ENCODE measurements around the gene SIGLEC5.

SIGLEC5 gene

DNA sequence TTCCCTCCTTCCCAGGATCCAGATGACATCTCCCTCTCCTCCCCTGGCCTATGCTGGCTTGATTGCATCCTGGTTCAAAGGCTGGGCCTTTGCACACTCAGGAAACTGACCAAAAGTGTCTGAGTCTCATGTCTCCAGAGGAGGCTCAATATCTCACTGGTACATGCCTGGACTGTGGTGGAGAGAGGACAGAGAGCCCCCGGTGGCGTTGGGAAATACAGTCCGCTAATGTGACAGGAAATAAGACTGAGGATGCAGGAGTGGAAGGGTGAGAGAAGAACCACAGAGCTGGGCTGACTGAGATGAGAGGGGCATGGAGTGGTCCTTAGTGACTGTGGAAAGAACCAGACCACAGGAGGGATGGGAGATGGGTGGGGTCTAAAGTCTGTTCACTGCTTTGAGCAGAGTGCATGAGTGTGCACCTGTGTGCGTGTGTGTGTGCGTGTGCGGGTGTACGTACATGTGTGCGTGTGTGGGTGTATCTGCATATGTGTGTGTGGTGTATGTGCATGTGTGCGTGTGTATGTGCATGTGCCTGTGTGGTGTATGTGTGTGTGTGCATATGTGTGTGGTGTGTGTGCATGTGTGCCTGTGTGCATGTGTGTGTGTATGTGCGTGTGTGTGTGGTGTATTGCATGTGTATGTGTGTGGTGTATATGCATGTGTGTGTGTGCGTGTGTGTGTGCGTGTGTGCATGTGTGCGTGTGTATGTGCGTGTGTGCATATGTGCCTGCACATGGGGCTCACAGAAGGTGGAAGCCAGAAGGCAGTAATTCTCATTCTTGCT lies 1.9 kb downstream of the SIGLEC5 start:
- DNase-seq (ENCODE audit: low spot score): no peak

DNA sequence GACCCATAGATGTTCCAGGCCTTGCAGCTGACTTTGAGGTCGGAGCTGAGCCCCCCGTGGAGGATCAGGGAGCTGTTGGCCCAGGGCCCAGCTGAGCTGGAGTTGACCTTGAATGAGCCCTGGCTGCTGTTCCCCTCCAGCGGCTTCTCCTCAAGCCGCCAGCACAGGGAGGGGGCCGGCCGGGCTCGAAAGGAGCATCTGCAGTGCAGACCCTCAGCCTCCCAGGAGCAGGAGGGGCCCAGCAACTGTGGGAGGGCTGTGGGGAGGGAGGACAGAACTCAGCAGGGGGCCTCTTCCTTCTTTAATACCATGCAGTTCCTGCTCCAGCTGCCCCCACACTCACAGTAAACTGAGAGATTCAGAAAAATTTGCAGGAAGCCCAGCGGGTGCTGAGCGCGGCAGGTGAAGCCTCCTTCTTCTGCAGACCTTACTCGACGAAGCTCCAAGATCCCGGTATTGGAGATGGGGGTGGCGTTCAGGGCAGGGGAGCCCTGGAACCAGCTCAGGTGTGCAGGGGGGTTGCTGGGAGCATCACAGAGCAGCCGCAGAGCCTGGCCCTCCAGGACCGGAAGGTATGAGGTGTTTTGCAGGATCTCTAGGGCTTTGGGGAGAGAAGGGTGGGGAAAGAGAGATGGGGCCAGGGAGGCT lies 2.6 kb downstream of the SIGLEC5 start:
- no peak for DNase-seq (ENCODE audit: low spot score)

DNA sequence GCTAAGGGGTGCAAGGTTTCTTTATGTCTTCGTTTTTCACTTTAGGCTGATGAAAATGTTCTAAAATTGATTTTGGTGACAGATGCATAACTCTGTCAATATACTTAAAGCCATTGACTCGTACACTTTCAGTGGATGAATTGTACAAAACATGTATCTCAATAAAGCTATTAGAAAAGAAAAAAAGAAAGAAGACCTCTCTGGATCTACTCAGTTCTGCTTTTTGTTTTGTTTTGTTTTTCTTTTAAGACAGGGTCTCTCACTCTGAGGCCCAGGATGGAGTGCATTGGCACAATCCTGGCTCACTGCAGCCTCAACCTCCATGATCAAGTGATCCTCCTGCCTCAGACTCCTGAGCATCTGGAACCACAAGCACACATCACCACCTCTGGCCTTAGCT lies 3.5 kb downstream of the SIGLEC5 start:
- no peak for DNase-seq (ENCODE audit: low spot score)

DNA sequence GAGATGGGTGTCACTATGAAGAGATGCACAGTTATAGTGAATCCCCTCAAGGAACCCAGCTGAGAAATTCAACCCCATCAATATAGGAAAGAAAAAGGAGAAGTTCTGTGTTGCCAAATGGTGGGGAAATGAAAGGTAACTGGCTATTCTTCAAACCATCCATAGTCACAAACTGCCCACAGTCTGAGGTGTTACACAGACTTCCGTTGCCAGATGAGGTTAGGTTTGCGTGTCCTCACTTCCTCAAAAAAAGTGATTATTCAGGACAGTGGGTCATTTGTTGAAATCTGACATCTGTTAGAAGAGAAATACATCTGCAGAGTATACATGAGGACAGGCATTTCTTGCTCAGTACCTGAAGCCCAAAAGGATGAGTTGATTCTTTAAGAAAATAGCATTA lies 9.0 kb downstream of the SIGLEC5 start:
- DNase-seq (ENCODE audit: low spot score): no peak

DNA sequence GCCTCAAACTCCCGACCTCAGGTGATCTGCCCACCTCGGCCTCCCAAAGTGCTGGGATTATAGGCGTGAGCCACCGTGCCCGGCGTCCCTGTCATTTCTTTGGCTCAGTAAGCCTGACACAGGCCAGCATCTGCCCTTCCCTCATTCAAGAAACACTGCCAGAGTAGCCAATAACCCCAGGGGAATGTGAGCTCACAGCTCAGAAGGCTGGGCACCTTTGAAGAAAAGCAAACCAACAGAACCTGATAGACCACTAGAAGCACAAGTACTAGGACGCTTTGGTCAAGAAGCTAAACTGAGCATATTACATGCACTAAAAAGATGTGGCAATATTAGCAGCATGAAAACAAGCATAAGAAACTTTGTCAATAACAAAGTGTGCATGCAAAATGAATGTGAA lies 14.2 kb downstream of the SIGLEC5 start:
- no peak for DNase-seq (ENCODE audit: low spot score)

DNA sequence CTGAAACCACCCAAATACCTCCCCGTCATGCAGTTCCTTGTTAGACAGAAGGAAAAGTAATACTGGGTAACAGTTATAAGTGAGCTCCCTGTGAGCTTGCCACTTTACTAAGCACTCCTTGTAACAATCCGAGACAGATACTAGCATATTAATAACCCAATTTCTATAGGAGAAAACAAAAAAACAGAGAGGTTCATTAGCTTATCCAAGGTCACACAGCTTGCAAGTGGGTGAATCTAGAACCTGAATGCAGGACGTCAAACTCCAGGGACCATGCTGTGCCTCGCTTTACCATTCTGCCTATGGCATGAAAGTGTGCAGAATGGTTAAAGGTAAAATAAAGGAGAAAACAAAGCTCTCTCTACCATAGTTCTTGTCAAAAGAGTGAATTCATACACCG lies 15.4 kb downstream of the SIGLEC5 start:
- no peak for DNase-seq (ENCODE audit: low spot score)

DNA sequence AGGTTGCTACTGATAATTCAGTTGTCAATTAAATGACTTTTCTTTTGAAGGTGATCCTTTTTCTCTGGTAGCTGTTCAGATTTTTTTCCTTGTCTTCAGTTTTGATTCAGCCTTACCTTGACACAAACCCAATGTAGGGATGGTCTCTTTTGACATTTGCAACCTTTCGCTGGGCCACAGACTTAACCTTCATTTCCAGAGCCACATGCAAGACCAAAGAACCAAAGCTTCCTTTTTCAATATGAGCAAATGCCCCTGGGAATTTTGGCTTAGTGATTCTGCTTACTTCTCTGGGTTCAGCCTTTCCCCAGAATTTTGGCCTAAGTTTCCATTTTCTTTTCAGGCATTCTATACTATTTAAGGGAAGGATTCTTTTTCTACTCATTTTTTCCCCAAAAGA lies 19.6 kb downstream of the SIGLEC5 start:
- no peak for DNase-seq (ENCODE audit: low spot score)

DNA sequence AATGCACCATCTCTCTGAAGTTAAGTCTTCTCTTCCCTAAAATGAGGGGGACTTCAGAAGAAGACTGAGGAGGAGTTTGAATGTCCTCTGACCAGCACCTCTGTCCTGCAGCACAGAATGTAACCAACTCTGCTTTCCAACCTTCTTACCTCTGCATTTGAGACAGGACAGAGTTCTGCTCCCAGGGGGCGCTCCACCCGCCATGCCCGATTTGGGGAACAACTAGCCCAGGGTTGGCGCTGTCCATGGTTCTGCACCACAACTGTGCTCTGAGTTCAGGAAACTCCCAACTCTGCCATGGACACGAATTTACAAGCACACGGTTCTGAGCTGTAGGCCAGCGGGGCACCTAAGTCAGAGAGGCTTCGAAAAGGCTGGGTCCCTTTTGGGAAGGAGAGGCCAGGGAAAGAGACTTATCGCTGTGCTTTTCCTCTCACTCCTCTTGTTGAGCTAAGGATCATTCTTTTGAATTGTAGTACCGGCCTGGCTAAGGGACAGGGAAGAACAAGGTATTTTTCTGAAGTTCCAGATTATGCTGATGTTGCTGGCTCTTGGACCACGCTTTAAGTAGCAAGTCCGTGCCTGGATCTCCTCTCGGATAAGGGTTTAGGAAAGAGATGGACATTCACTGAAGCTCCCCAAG lies 22.2 kb downstream of the SIGLEC5 start:
- peak; percentile 90 for DNase-seq (ENCODE audit: low spot score)

DNA sequence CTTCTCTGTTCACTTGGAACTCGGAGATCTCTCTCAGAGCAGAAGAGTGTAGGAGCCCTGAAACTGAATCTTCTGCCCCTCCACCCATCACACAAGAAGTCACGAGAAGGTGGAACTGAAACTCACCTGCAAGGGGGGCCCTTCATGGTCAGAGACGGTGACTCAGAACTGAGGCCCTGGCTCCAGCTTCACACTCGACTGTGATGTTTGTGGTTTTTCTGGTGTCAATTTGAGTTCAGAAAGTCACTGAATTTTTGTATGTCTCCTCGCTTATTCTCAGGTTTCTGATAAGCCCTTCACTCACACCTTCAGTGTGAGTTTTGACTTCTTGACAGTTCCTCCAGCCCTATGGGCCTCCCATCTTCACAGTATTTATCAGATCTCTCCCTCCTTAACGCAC lies 23.1 kb downstream of the SIGLEC5 start:
- no peak for DNase-seq (ENCODE audit: low spot score)

DNA sequence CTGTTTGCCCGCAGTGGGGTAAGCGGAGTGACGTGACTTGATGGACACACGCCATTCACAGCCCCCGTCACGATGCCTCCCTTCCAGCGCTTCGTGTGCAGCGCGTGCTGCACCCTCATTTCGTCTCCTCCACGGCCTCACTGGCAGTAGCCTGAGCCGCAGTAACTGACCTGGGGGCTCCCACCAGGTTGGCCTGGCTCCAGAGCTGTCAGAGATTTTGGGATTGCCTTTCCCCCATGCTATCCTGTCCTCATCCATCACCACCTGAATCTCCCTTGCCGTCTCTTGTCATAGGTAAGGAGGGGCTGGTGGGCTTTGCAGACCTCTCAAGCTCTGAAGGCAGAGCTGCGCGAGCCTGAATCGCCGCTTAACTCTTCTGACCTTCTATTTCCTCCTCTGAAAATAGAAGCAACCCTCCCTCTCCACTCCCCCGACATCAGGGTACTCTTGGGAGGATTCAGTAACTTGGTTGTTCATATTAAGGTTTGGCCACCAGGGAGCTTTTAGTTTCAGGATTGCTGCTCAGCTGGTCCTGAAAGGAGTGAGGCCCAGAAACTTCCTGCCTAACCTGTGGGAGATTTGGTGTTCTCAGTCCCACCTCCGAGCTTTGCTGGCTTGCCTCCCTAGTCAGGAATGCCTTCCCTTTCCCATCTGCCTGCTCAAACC lies 27.9 kb downstream of the SIGLEC5 start:
- no peak for DNase-seq (ENCODE audit: low spot score)

DNA sequence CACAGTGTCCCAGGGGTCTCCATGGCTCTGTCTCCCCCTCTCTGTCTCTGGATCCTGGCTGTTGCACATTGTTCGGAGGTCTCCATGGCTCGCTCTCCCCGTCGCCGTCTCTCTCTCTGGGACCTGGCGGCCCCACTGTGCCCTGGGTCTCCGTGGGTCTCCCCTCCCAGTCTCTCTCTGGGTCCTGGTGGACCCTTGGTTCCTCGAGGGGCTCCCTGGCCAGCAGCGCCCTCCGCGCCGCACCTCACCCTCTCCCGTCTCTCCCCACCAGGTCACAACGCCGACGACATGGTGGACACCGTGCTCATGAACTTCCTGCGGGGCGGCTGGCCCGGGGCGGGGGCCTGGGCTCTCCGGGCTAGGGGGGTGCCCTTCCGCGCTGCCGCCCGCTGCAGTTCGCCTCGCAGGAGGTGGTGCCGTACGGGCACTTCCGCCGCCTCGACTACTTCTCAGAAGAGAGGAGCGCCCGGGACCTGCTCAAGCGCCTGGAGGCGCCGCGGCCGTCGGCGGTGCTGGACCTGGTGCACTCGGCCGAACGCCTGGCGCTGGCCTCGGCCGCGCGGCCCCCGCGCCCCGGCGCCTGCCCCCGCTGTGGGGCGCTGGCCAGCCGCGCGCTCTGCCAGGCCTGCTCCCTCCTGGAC lies 29.1 kb downstream of the SIGLEC5 start:
- DNase-seq (ENCODE audit: low spot score): peak; percentile 62

DNA sequence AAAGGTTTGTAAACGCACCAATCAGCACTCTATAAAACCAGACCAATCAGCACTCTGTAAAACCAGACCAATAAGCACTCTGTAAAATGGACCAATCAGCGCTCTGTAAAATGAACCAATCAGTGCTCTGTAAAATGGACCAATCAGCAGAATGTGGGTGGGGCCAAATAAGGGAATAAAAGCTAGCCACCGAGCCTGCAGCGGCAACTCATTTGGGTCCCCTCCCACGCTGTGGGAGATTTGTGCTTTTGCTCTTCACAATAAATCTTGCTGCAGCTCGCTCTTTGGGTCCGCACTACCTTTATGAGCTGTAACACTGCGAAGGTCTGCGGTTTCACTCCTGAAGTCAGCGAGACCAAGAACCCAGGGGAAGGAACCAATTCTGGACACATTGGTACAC lies 31.1 kb downstream of the SIGLEC5 start:
- no peak for DNase-seq (ENCODE audit: low spot score)

DNA sequence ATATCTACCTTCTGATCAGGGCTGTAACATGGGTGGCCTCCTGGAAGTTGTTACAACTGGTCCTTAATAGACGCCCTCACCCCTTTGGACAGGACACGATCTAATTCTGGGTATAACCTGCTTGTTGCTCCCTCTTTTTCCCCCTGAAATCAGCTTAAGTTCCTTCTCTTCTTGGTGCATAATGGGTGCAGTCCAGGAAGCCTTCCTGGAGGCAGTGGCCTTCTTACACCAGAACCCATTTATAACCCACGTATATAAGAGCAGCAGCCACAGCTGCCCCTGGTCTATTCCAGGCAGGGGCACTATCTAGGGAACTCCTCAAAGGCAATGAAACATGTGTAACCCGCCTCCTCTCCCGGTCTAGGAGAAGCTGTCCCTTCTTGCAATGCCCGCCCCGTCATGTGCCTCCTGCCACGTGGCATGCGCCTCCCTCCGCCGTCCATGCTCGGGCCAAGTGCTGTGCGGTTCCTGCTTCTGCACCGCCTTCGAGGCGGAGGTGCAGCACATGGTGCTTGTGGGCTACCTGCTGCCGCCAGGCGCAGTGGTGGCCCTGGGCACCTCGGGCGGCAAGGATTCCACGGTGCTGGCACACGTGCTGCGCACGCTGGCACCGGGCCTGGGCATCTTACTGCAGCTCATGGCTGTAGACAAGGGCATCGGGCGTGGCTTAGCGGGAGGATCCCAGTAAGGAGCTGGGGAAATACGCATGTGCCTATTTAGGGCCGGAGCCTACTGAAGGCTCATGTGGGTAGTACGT lies 31.9 kb downstream of the SIGLEC5 start:
- no peak for DNase-seq (ENCODE audit: low spot score)

DNA sequence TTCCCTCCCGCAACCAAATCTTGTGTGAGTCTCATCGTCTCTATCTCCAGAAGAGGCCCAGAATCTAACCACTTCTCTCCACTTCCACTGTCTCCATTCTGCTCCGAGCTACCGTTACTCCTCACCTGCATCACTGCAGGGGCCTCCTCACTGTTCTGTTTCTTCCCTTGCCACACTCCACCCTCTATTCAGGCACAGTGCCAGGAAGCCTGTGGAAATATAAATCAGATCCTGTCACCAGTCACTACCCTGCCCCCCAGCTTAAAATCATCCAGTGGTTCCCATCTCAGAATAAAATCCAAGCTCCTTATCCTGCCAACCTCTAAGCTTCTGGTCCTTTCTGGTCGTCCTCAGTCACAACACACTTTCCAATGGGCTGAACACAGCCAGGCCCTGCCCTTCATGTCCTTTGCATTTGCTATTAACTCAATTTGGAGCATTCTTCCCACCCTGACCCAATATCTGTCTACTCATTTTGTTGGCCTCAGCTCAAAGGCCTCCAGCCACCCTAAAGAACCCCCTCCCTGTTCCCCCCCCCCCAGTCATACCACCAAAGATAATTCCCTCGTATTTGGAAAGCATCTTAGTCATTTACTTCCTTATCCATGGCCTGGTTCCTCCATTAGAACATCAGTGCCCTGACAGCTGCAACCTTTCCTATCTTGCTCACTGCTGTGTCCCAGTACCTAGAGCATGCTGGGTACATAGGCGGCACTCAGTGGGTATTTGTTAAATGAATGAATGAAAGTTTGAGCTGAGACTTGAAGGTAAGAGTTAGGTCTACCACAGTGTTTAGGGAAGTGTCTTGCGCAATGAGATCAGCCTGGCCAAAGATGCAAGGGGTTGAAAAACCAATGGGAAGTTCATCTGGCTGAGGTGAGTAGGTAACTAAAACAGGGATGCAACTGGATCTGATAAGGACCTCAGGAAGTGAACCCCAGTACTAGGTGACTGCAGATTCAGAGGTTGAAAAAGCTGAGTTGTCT lies 34.7 kb downstream of the SIGLEC5 start:
- no peak for DNase-seq (ENCODE audit: low spot score)

DNA sequence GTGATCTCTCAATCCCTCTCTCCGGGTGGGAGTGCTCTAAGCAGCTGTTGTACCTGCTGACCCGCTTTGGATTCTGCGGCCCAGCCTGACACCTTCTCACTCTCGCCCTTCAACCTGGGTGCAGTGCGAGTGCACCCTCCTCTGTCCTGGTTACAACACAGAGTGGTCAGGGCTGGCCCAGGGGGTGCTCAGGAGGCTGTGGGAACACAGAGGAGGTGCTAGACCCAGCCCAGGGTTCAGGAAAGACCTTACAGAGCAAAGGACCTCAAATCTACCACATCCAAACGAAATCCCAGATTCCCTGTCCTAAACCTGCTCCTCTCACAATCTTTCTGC lies 35.5 kb downstream of the SIGLEC5 start:
- DNase-seq (ENCODE audit: low spot score): no peak

DNA sequence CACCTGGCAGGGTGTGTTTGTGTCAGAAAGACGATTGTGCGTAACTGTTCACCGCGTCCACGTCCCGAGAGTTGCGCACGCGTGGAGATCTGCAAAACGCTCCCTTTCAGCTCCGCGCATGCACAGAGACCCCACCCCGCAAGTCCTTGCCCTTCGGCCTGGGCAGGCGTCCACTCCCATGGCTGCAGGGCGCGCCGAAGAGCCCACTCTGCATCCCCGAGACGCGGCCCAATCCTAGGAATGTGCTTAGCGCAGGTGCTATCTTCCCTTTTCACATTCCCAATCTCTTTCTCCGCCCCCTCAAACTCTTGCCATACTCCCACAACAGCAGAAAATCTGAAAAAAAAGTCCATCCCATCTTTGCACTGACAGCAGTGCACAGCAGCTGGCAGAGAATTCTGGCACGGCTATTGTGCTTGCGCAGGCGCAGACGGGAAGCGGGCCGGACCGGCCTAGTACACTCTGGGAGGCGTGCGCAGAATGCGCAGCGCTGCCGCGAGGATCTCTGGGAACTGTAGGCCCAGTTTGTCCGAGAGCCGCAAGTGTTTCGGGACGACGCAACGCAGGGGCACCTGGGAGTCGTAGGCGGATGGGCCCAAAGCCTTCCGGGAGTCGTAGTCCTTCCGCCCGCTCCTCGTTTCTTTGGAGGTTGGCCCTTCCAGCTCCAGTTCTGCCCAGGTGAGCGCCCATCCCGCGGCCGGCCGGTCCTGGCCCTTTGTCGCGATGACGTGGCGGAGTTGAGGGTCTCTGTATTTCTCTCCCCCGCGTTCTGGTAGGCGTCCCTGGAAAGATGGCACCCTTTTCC lies 36.0 kb downstream of the SIGLEC5 start:
- DNase-seq (ENCODE audit: low spot score): peak; percentile 99

DNA sequence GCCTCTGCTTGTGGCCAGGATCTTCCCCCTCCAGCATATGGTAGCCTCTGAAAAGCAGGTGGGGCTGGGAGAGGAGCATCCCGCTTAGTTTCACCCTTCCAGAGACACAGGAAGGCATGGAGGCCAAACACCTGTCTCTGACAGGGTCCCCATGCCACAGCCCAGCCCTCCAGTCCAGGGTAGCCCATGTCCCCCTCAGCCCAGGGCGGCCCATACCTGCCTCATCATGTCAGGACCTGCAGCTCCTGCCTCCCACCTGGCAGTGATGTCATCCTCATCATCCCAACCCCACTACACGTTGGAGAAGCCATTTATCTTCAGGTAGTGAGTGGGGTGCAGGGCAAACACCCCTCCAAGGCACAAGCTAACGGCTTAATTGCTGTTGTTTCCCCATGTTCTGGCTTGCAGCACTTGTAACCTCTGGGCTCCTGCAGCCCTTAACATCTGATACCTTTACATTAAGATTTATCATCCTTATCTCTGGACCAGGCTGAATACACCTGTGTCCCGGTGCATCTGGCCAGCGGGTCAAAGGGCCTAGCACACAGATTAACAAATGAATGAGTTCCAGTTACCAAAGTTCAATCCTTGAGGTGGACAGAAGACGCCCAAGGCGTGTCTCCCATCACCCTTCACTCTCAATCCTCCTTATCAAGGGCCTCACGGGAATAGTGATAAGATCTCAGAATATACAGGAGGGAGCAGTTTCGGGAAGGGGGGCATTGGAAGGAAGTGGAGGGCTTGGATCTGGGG lies 36.9 kb downstream of the SIGLEC5 start:
- DNase-seq (ENCODE audit: low spot score): no peak

DNA sequence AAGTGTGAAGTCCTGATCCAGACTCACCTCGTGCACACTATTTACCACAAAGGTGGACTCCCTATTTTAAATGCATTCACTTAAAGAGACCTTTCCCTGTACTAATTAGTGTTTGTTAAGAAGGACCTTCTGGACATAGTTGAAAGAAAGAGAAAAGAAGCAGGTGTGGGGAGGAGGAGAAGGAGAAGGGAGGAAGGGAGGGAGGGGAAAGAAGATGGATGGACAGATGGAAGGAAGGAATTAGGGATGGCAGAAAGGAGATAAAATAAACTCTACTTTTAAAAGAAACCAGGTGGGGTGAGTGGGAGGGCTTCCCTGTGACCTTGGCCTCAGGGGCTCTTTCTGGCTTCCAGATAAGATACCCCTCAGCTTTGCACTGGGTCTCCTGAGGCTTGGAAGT lies 37.7 kb downstream of the SIGLEC5 start:
- no peak for DNase-seq (ENCODE audit: low spot score)

DNA sequence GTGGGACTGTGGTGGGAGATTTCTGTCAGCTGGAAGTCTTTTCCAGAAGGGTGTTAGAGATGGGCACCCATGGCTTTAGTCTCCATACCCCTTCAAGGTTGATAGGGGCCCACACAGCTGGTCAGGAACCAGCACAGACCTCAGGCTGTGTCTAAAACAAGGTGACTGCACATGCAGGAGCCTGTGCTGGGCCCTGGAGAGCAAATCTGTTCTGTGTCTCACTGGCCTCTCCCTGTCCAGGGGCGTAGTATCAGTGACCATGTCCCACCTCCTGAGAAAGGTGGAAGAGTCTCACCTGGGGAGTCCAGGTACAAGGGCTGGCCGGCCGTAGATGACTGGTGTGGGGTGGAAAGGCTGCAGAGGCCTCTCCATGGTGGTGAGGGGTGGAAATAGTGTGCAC lies 39.8 kb downstream of the SIGLEC5 start:
- no peak for DNase-seq (ENCODE audit: low spot score)
